K562 (cell line): ENCODE measurements around the gene ZBTB14. TPM values are rescaled to one million over a fixed set of nuclear protein-coding genes. Genes with fewer than 3 reads are reported as not detected.

Source experiments
- ATAC-seq: fragments of 200-7000 bp; cut with Tn5 transposase; 3 replicates; pipeline ENCODE4 v1.9.1; 2020; ENCODE audit warnings: moderate library complexity
- BruUV-seq: library from RNA; stranded (reverse); fragments of 400-500 nt; replicated peaks from 2 replicates; lab custom pipeline; 2021; lab: Mats Ljungman, UMichigan
- CTCF ChIA-PET: fragments of 300-600 bp; formaldehyde crosslinking; extraction: SDS; loops from one replicate; lab custom pipeline; 2021; ENCODE audit warnings: low intra/inter-chr PET ratio; lab: Yijun Ruan, JAX
- POLR2A ChIA-PET: fragments of 300-600, 350-650 bp; sonication (Branson Sonifier 250); formaldehyde crosslinking; extraction: SDS; loops from one replicate; lab custom pipeline; 2021; ENCODE audit warnings: antibody characterized with exemption, inconsistent platforms; lab: Yijun Ruan, JAX
- DNase-seq, 4 experiments: peaks; one replicate each; pipeline versions ENCODE4 v3.0.0 to v3.0.0-alpha.2; 2011 to 2018; ENCODE audit warnings: low spot score in 3 of 4, mixed read lengths in 3 of 4; ENCODE audit errors: extremely low read depth in 1 of 4
- FAIRE-seq: peaks from 2 replicates; lab custom pipeline; 2011; peaks lifted over from hg19 to GRCh38; lab: Jason Lieb, UNC
- H2AFZ ChIP-seq: 2 replicates; pipeline ENCODE4 v1.6.0; 2011; ENCODE audit warnings: low read depth, low read length, control low read depth, inconsistent platforms
- H3K27ac ChIP-seq: fragments of 200-600 bp; 3 replicates; pipeline ENCODE4 v1.8.0; 2011; ENCODE audit warnings: low read depth, mild to moderate bottlenecking, control low read depth, inconsistent platforms, low read length, moderate library complexity, mixed read lengths; ENCODE audit errors: extremely low read depth
- H3K27me3 ChIP-seq, 2 experiments: fragments of 300-600 bp in 1 of 2; 2 replicates in 1 of 2; 3 replicates in 1 of 2; pipeline versions ENCODE4 v1.6.0 to v1.8.0; 2011; ENCODE audit warnings: inconsistent platforms in 2 of 2, low read length in 2 of 2, mild to moderate bottlenecking in 1 of 2, mixed read lengths in 1 of 2, moderate library complexity in 1 of 2; ENCODE audit not compliant: control insufficient read depth in 2 of 2, insufficient read depth in 2 of 2
- H3K36me3 ChIP-seq: fragments of 300-600 bp; 3 replicates; pipeline ENCODE4 v1.8.0; 2011; ENCODE audit warnings: mild to moderate bottlenecking, low read length, inconsistent platforms; ENCODE audit not compliant: control insufficient read depth, insufficient read depth
- H3K4me1 ChIP-seq, 2 experiments: fragments of 200-600 bp in 1 of 2; replicated peaks in 1 of 2; 2 replicates in 1 of 2; 3 replicates in 1 of 2; pipeline versions ENCODE4 v1.5.1 to v1.8.0; 2011; ENCODE audit warnings: inconsistent platforms in 2 of 2, low read length in 2 of 2, mild to moderate bottlenecking in 1 of 2, mixed read lengths in 1 of 2, moderate library complexity in 1 of 2; ENCODE audit not compliant: control insufficient read depth in 2 of 2, insufficient read depth in 2 of 2
- H3K4me2 ChIP-seq: 2 replicates; pipeline ENCODE4 v1.6.1; 2011; ENCODE audit warnings: low read length, control low read depth, inconsistent platforms, mixed read lengths; ENCODE audit not compliant: insufficient read depth
- H3K4me3 ChIP-seq: fragments of 200-600 bp; sonication (generic), shearing (Covaris generic); 2 replicates; pipeline ENCODE4 v1.5.1; 2016; ENCODE audit warnings: control low read depth, inconsistent platforms
- H3K79me2 ChIP-seq: fragments of 200-600 bp; 3 replicates; pipeline ENCODE4 v1.8.0; 2011; ENCODE audit warnings: low read length, inconsistent platforms; ENCODE audit not compliant: control insufficient read depth, insufficient read depth
- H3K9ac ChIP-seq, 2 experiments: 2 replicates each; pipeline versions ENCODE4 v1.6.0 to v1.6.1; 2011; ENCODE audit warnings: low read depth in 2 of 2, low read length in 2 of 2, control low read depth in 1 of 2, inconsistent platforms in 1 of 2, mild to moderate bottlenecking in 1 of 2, mixed read lengths in 1 of 2; ENCODE audit not compliant: insufficient read depth in 1 of 2
- H3K9me1 ChIP-seq: one replicate; pipeline ENCODE4 v1.6.0; 2011; ENCODE audit warnings: inconsistent platforms, mild to moderate bottlenecking, low read length, moderate library complexity; ENCODE audit not compliant: control insufficient read depth, insufficient read depth
- H3K9me3 ChIP-seq: replicated peaks from 2 replicates; pipeline ENCODE4 v1.5.1; 2011; ENCODE audit warnings: low read depth, low read length, inconsistent platforms; ENCODE audit not compliant: control insufficient read depth, insufficient read depth
- H4K20me1 ChIP-seq: replicated peaks from 2 replicates; pipeline ENCODE4 v1.6.1; 2011; ENCODE audit warnings: low read length, inconsistent platforms, mixed read lengths; ENCODE audit not compliant: control insufficient read depth, insufficient read depth
- BHLHE40 ChIP-seq: IDR thresholded peaks from 2 replicates; pipeline ENCODE4 v1.6.1; 2011; ENCODE audit warnings: low read length, improper control_type of control experiment
- ESRRB ChIP-seq: fragments of 250-450 bp; sonication (Bioruptor Pico); IDR thresholded peaks from 2 replicates; pipeline ENCODE4 v1.5.0; 2020; ENCODE audit warnings: mild to moderate bottlenecking, moderate library complexity, borderline replicate concordance
- FOXA1 ChIP-seq: fragments of 450-650 bp; IDR thresholded peaks from 2 replicates; pipeline ENCODE4 v1.6.1; 2016; ENCODE audit warnings: mild to moderate bottlenecking, borderline replicate concordance
- FOXP1 ChIP-seq: sonication (generic); formaldehyde crosslinking; IDR thresholded peaks from 2 replicates; pipeline ENCODE4 v1.8.0; 2022; ENCODE audit warnings: mild to moderate bottlenecking, missing genetic modification reagents
- MYNN ChIP-seq, 2 experiments: sonication (generic); formaldehyde crosslinking in 1 of 2; IDR thresholded peaks; 2 replicates each; pipeline versions ENCODE4 v1.5.0 to v1.6.1; 2016 to 2020; ENCODE audit warnings: antibody characterized with exemption in 1 of 2, missing genetic modification reagents in 1 of 2
- RBM25 ChIP-seq: fragments of 200-400 bp; formaldehyde crosslinking; IDR thresholded peaks from 2 replicates; pipeline ENCODE4 v1.6.1; 2018; ENCODE audit warnings: low read length, low read depth, moderate library complexity; ENCODE audit not compliant: severe bottlenecking
- RUNX1 ChIP-seq: sonication (generic); IDR thresholded peaks from 2 replicates; pipeline ENCODE4 v1.6.1; 2016; ENCODE audit warnings: antibody characterized with exemption, low read depth
- SRSF3 ChIP-seq: fragments of 200-400 bp; formaldehyde crosslinking; IDR thresholded peaks from 2 replicates; pipeline ENCODE4 v1.6.1; 2016; ENCODE audit warnings: mild to moderate bottlenecking, low read length, moderate library complexity; ENCODE audit not compliant: insufficient read depth
- ZNF561 ChIP-seq: fragments of 450-650 bp; formaldehyde crosslinking; conservative IDR thresholded peaks from 2 replicates; pipeline ENCODE4 v1.4.0; 2020; ENCODE audit warnings: mild to moderate bottlenecking, moderate library complexity
- ZNF584 ChIP-seq: fragments of 200-800 bp; sonication (Bioruptor generic); IDR thresholded peaks from 2 replicates; pipeline ENCODE4 v1.6.1; 2016; ENCODE audit warnings: low read depth, mild to moderate bottlenecking, missing genetic modification characterization, missing compliant biosample characterization
- in situ Hi-C: fragments of 300-500 bp; cut with MboI; formaldehyde crosslinking; loops from 4 replicates; pipeline ENCODE4 v1.15.0; 2018; ENCODE audit warnings: inconsistent platforms, mixed read lengths
- intact Hi-C: fragments of 100-400 bp; cut with micrococcal nuclease; formaldehyde crosslinking; loops from 2 replicates; pipeline ENCODE4 v1.14.2; 2022
- polyA plus RNA-seq, 8 experiments: library from polyadenylated mRNA; depleted of rRNA in 4 of 8; stranded (reverse) in 5 of 8; unstranded in 3 of 8; fragments of >200 nt; fragmentation: Nextera tagmentation in 2 of 8; fragmentation: Illumina TruSeq in 1 of 8; extraction: Ambion mirVana in 2 of 8; extraction: Trizol in 1 of 8; gene quantifications; 2 replicates each; pipeline versions ENCODE4 v1.2.1 to v1.2.3, GENCODE V29; 2011 to 2014; ENCODE audit warnings: inconsistent platforms in 1 of 8, missing spikeins in 1 of 8
- total RNA-seq, 7 experiments: library from RNA; depleted of rRNA in 6 of 7; stranded (reverse); fragments of >200 nt in 6 of 7; fragmentation: Illumina TruSeq in 2 of 7; extraction: Trizol in 2 of 7; gene quantifications; 2 replicates each; pipeline versions ENCODE4 v1.2.1 to v1.2.3, GENCODE V29; 2011 to 2021; ENCODE audit warnings: low replicate concordance in 1 of 7
- TF ChIP-seq, protein P1 (sequence below): fragments of 200-400 bp; formaldehyde crosslinking; IDR thresholded peaks from 2 replicates; pipeline ENCODE4 v1.6.1; 2017; ENCODE audit warnings: mild to moderate bottlenecking, low read depth, low read length, moderate library complexity

ZBTB14 gene
- total and polyA plus RNA-seq, 9 of the 15 experiments (the other 6 are each of a cell fraction or from before 2014, with no cell fraction given), result 2.8 to 12.6 (median 9.0) TPM

DNA sequence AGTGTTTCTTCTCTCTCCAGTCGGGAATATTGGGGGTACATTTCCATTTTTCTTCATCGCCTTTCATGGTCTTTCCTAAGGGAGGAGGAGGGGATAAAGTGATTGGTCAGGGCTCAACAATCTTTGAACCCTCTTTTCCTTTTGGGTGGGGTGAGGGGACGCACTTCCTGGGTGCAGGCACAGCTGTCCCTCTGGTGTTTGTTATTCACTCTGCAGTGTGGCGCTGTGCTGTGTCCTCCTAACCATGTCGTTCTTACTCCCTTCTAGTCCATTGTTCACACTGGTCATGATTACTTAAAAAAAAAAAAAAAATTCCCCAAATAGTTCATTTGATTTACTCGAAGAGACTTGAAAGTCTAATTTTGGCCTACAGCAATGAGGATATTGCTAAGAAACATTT lies 44.4 kb downstream of the ZBTB14 start (continued):
- TF ChIP-seq RUNX1, result no peak
- TF ChIP-seq, all 486 proteins: peak for 1

DNA sequence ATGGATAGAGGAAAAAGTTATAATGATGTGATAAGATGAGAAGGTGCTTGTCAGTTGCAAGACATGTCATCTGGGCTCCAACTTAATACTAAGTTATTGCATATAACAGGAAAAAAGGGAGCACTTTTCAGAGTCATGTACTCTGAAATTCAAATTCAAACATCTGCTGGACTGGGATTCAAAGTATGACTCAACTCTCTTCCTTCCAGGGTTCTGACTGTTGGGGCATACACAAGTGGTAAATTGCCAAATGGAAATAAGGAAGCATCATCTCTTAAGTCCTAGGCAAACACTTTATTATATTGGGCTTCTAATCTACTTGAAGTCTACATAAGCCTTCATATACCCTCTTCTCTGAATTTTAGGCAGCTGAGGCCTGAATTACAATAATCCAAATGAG lies 44.9 kb downstream of the ZBTB14 start:
- no peaks in the 10 kb centered on the region for H3K79me2 ChIP-seq
- no peaks in the 10 kb centered on the region for H3K4me1 ChIP-seq
- H3K27ac ChIP-seq, result no peak overlapping the region
- CTCF ChIA-PET, result no interaction called here
- no peaks in the 10 kb centered on the region for H3K9me3 ChIP-seq
- no peak overlapping the region for H3K9ac ChIP-seq
- H3K27me3 ChIP-seq, result no peaks in the 10 kb centered on the region; a peak in 1 of 5 replicates
- no peaks in the 10 kb centered on the region for H3K36me3 ChIP-seq
- FAIRE-seq (no peak), DNase-seq (no peak), ATAC-seq (no peak)
- POLR2A ChIA-PET, result no interaction called here
- H3K4me2 ChIP-seq, result no peak overlapping the region
- in situ Hi-C loops, result no loop called here
- no peak overlapping the region for H2AFZ ChIP-seq
- no TSS peak for BruUV-seq
- intact Hi-C loops, result no loop called here
- H3K9me1 ChIP-seq, result no peaks in the 10 kb centered on the region
- TF ChIP-seq SRSF3 (no peak), MYNN (IDR thresholded peaks at IDR 0.05) (no peak), MYNN (CRISPR knock-in tag; IDR thresholded peaks at IDR 0.05) (no peak), RBM25 (no peak), FOXA1 (no peak), ZNF561 (no peak), RUNX1 (no peak), ESRRB (CRISPR knock-in tag) (no peak), BHLHE40 (no peak), ZNF584 (no peak), FOXP1 (CRISPR knock-in tag) (no peak)
- TF ChIP-seq, protein P1, sequence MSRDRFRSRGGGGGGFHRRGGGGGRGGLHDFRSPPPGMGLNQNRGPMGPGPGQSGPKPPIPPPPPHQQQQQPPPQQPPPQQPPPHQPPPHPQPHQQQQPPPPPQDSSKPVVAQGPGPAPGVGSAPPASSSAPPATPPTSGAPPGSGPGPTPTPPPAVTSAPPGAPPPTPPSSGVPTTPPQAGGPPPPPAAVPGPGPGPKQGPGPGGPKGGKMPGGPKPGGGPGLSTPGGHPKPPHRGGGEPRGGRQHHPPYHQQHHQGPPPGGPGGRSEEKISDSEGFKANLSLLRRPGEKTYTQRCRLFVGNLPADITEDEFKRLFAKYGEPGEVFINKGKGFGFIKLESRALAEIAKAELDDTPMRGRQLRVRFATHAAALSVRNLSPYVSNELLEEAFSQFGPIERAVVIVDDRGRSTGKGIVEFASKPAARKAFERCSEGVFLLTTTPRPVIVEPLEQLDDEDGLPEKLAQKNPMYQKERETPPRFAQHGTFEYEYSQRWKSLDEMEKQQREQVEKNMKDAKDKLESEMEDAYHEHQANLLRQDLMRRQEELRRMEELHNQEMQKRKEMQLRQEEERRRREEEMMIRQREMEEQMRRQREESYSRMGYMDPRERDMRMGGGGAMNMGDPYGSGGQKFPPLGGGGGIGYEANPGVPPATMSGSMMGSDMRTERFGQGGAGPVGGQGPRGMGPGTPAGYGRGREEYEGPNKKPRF, result no peak
- H3K4me3 ChIP-seq, result no peak overlapping the region
- H4K20me1 ChIP-seq, result no peaks in the 10 kb centered on the region
